ENCODE data around the gene ATXN7L2.

Gene ATXN7L2

GRCh38 chr1:109476825-109477224 lies 6.9 kb upstream of the ATXN7L2 start:
- no peak for DNase-seq

GRCh38 chr1:109477821-109478220 lies 5.9 kb upstream of the ATXN7L2 start:
- DNase-seq = no peak

GRCh38 chr1:109478806-109479205 lies 4.9 kb upstream of the ATXN7L2 start:
- no peak for DNase-seq

GRCh38 chr1:109479311-109479710 lies 4.4 kb upstream of the ATXN7L2 start:
- DNase-seq = no peak

GRCh38 chr1:109479901-109480300 lies 3.8 kb upstream of the ATXN7L2 start:
- no peak for DNase-seq

- no peak for DNase-seq
Measured at GRCh38 chr1:109481646-109482045, 2.1 kb upstream of the ATXN7L2 start.

- DNase-seq = no peak
Measured at GRCh38 chr1:109482242-109482641, 1.5 kb upstream of the ATXN7L2 start.

- DNase-seq = peak; percentile 74
Measured at GRCh38 chr1:109482791-109483671, 674 bp upstream of the ATXN7L2 start.

- DNase-seq = no peak
Measured at GRCh38 chr1:109484519-109484975, 842 bp downstream of the ATXN7L2 start.

GRCh38 chr1:109485001-109485400 lies 1.3 kb downstream of the ATXN7L2 start:
- DNase-seq = no peak

GRCh38 chr1:109487261-109487660 lies 3.6 kb downstream of the ATXN7L2 start:
- no peak for DNase-seq

- no peak for DNase-seq
Measured at GRCh38 chr1:109488201-109488600, 4.5 kb downstream of the ATXN7L2 start.

GRCh38 chr1:109488696-109489095 lies 5.0 kb downstream of the ATXN7L2 start:
- DNase-seq = no peak

GRCh38 chr1:109490029-109490933 lies 6.6 kb downstream of the ATXN7L2 start:
- DNase-seq = peak; percentile 15

- no peak for DNase-seq
Measured at GRCh38 chr1:109490934-109491302, 7.2 kb downstream of the ATXN7L2 start.

GRCh38 chr1:109491372-109491771 lies 7.7 kb downstream of the ATXN7L2 start:
- no peak for DNase-seq

GRCh38 chr1:109492779-109493178 lies 9.1 kb downstream of the ATXN7L2 start:
- DNase-seq = no peak

GRCh38 chr1:109493227-109493626 lies 9.5 kb downstream of the ATXN7L2 start:
- DNase-seq = no peak

GRCh38 chr1:109493805-109494539 lies 10.3 kb downstream of the ATXN7L2 start, which contains the start of gene CYB561D1:
CYB561D1 (plus strand) TSS chr1:109494094; CDS start chr1:109494140, 46 bp downstream.
- DNase-seq = peak; percentile 87

GRCh38 chr1:109495738-109496137 lies 12.0 kb downstream of the ATXN7L2 start:
- no peak for DNase-seq

- no peak for DNase-seq
Measured at GRCh38 chr1:109497449-109498160, 13.9 kb downstream of the ATXN7L2 start.

- peak; percentile 88 for DNase-seq
Measured at GRCh38 chr1:109498161-109498801, 14.6 kb downstream of the ATXN7L2 start.
